ENCODE data around the gene HEPN1. TPM values are rescaled to one million over a fixed set of nuclear protein-coding genes. Genes with fewer than 3 reads are reported as not detected.

HEPN1 gene
- total and polyA plus RNA-seq, 2 donors from 2014 or later: not detected

DNA sequence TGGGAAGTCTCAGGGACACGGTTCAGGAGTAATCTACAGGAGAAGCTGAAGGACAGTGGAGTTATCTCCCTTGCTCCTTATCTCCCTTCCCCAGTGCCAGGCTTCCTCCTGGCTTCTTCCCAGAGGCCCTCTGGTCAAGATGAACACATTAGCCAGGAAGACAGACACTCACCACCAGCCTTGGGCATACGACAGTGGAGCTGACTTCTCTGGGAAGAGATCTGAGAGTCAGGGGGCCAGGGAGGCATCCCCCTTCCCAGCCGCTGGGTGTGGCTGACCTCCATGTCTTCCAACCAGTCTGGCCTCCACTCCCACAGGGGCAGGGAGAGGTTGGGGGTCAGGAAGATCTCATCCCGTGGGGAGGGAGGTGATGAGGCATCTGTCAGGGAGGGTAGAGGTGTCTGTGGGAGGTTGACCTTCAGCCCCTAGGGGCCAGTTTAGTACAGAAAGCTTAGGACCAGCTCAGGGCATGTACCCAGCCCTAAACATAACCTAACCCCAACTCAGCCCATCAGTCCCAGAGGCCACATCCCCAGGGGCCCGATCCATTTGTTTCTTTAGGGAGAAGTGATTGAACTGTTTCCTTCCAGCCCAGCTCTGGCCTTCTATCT, 34.1 kb upstream of the HEPN1 start:
- Histone ChIP-seq H3K4me3 (ENCODE audit: low read length in 3 of 3) (no peak overlapping the region), H3K27ac (ENCODE audit: low read depth in 2 of 2, low read length in 2 of 2) (no peak overlapping the region), H3K9ac (ENCODE audit: low read length in 3 of 3) (no peak overlapping the region), H3K4me1 (ENCODE audit: control insufficient read depth in 2 of 3, insufficient read depth in 2 of 3, low read depth in 1 of 3, low read length in 3 of 3) (peaks cover 0 to 14% (median 0%) of the 10 kb centered on the region in 3 donors), H3K27me3 (ENCODE audit: control insufficient read depth, insufficient read depth, low read length) (no peaks in the 10 kb centered on the region), H3K9me3 (ENCODE audit: control insufficient read depth in 2 of 3, insufficient read depth in 1 of 3, low read length in 3 of 3) (no peaks in the 10 kb centered on the region), H3K36me3 (ENCODE audit: control insufficient read depth in 2 of 3, insufficient read depth in 3 of 3, low read length in 3 of 3) (no peaks in the 10 kb centered on the region)
- intact Hi-C loops (cut with DNase I): no loop called here
- no peak for TF ChIP-seq CTCF (IDR thresholded peaks at IDR 0.05; ENCODE audit: borderline replicate concordance, extremely low read depth, insufficient read depth)
- DNase-seq (no peak), FAIRE-seq (no peak)

DNA sequence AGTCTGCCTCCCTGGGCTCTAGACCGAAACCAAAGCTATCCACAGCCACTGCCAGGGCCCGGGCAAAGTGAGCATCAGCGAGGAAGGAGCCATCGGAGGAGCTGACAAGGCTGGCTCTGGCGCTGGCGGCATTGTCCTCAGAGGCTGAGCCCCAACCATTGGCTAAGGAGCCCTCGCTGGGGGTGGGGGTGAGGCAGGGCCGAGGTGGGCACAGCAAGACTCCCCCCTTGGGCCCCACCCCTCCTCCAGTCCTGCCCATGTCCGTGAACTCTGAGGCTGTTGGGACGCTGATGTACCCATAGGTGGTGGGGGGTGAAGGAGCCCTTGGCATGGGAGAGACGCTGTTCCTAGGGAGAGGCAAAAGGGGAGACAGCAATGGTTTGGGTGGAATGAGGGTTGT, 32.6 kb upstream of the HEPN1 start:
- Histone ChIP-seq H3K27ac (ENCODE audit: low read depth in 2 of 2, low read length in 2 of 2) (no peak overlapping the region), H3K4me1 (ENCODE audit: control insufficient read depth in 2 of 3, insufficient read depth in 2 of 3, low read depth in 1 of 3, low read length in 3 of 3) (peaks cover 0 to 14% (median 0%) of the 10 kb centered on the region in 3 donors), H3K9me3 (ENCODE audit: control insufficient read depth in 2 of 3, insufficient read depth in 1 of 3, low read length in 3 of 3) (no peaks in the 10 kb centered on the region), H3K4me3 (ENCODE audit: low read length in 3 of 3) (no peak overlapping the region), H3K27me3 (ENCODE audit: control insufficient read depth, insufficient read depth, low read length) (no peaks in the 10 kb centered on the region), H3K36me3 (ENCODE audit: control insufficient read depth in 2 of 3, insufficient read depth in 3 of 3, low read length in 3 of 3) (no peaks in the 10 kb centered on the region), H3K9ac (ENCODE audit: low read length in 3 of 3) (no peak overlapping the region)
- DNase-seq (no peak), FAIRE-seq (no peak)
- no peak for TF ChIP-seq CTCF (IDR thresholded peaks at IDR 0.05; ENCODE audit: borderline replicate concordance, extremely low read depth, insufficient read depth)
- intact Hi-C loops (cut with DNase I): no loop called here

DNA sequence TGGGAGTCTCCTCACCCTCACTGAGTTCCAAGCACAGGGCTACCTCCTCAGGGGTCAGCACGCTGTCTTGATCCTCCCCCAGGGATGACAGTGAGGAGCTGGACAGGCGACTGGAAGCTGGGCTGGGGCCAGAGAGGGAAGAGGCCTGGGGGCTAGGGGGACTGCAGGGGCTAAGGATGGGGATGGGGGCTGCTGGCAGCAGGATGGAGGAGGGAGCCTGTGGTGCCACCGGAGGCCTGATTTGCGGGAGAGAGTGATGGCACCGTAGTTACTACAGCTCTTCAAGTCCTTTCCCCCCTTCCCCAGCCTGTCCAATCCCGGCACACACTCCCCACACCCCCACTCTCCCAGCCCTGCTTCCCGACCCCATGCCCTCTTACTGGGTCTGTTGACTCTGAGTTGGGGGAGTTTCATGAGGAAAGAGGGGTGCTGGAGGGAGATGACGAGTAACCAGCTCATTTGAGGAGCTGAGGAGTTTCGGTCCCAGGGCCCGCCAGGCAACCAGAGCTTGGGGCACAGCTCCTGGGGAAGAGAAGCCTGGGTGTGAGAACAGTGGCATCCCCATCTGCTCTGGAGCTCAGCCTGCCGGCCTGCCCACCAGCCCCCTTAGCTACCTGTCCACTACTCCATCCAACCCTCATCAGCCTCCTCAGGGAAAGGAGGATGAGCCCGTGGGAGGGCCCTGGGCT, 31.9 kb upstream of the HEPN1 start:
- FAIRE-seq (no peak), DNase-seq (peak in 1 of 5 donors; percentile 25)

More for the DNA sequence above, 31.9 kb upstream of the HEPN1 start:
- Histone ChIP-seq H3K9me3 (ENCODE audit: control insufficient read depth in 2 of 3, insufficient read depth in 1 of 3, low read length in 3 of 3) (no peaks in the 10 kb centered on the region), H3K27ac (ENCODE audit: low read depth in 2 of 2, low read length in 2 of 2) (no peak overlapping the region), H3K4me1 (ENCODE audit: control insufficient read depth in 2 of 3, insufficient read depth in 2 of 3, low read depth in 1 of 3, low read length in 3 of 3) (peaks cover 0 to 13% (median 0%) of the 10 kb centered on the region in 3 donors), H3K9ac (ENCODE audit: low read length in 3 of 3) (no peak overlapping the region), H3K36me3 (ENCODE audit: control insufficient read depth in 2 of 3, insufficient read depth in 3 of 3, low read length in 3 of 3) (no peaks in the 10 kb centered on the region), H3K4me3 (ENCODE audit: low read length in 3 of 3) (no peak overlapping the region), H3K27me3 (ENCODE audit: control insufficient read depth, insufficient read depth, low read length) (no peaks in the 10 kb centered on the region)
- intact Hi-C loops (cut with DNase I): no loop called here
- TF ChIP-seq CTCF (IDR thresholded peaks at IDR 0.05; ENCODE audit: borderline replicate concordance, extremely low read depth, insufficient read depth): no peak

Measured in kidney (tissue), 14 donors.